Testis (tissue), 2 donors: ENCODE measurements around the gene GDF9.

Experiments
- POLR2A ChIP-seq: fragments of 450-650 bp; IDR thresholded peaks from one replicate; pipeline ENCODE4 v1.6.1; 2017; ENCODE audit warnings: antibody characterized with exemption, mild to moderate bottlenecking, moderate library complexity
- TF ChIP-seq, protein P1 (sequence below), 3 experiments: fragments of 450-650 bp in 2 of 3; fragments of 200-600 bp in 1 of 3; sonication (generic) in 1 of 3; IDR thresholded peaks; one replicate each; pipeline ENCODE4 v1.5.1; 2016 to 2019; ENCODE audit warnings: antibody characterized with exemption in 3 of 3, mild to moderate bottlenecking in 2 of 3, moderate library complexity in 1 of 3

- TF ChIP-seq, protein P1, sequence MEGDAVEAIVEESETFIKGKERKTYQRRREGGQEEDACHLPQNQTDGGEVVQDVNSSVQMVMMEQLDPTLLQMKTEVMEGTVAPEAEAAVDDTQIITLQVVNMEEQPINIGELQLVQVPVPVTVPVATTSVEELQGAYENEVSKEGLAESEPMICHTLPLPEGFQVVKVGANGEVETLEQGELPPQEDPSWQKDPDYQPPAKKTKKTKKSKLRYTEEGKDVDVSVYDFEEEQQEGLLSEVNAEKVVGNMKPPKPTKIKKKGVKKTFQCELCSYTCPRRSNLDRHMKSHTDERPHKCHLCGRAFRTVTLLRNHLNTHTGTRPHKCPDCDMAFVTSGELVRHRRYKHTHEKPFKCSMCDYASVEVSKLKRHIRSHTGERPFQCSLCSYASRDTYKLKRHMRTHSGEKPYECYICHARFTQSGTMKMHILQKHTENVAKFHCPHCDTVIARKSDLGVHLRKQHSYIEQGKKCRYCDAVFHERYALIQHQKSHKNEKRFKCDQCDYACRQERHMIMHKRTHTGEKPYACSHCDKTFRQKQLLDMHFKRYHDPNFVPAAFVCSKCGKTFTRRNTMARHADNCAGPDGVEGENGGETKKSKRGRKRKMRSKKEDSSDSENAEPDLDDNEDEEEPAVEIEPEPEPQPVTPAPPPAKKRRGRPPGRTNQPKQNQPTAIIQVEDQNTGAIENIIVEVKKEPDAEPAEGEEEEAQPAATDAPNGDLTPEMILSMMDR (IDR thresholded peaks at IDR 0.05): no peak
- TF ChIP-seq POLR2A: no peak
These were observed 49.3 kb downstream of the GDF9 start for GRCh38 chr5:132817011-132817410.
